Measurements from ENCODE around the gene HCN4.

The HCN4 gene

GRCh38 chr15:73345658-73346057 is 23.1 kb downstream of the HCN4 start:
- no peak for DNase-seq (ENCODE audit: low spot score)

GRCh38 chr15:73344056-73344455 is 24.7 kb downstream of the HCN4 start:
- no peak for DNase-seq (ENCODE audit: low spot score)

- no peak for DNase-seq (ENCODE audit: low spot score)
Measured at GRCh38 chr15:73341886-73342600, 26.7 kb downstream of the HCN4 start.

DNA sequence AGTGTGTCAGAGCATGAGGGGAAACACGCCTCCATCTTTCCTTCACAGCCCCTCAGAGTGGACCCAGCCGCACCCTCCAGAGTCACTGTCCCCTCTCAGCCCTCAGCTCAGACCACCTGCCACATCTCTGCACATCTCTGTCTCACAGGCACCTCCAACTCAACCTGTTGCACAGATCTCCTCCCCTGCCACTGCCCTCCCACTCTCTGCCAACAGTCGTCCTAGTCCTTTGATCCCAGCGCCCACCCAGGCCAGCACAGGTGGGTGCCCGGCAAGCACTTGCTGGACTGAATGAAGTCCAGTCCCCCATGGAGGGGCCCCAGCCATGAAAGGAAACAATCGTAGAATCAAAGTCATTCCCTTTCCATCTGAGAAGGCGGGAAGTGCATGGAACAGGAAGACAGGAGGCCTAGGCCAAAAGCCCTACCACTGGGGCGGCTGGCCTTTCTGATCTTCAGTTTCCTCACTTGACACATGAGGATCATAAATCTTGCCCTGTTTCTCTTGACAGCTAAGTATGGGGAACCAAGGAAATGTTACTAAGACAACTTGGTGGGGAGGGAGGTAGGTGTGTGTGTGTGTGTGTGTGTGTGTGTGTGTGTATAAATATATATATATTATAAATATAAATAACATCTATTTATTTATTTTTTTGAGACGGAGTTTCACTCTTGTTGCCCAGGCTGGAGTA is 28.1 kb downstream of the HCN4 start:
- DNase-seq (ENCODE audit: low spot score), result no peak

- no peak for DNase-seq (ENCODE audit: low spot score)
Measured at GRCh38 chr15:73338606-73339374, 30.0 kb downstream of the HCN4 start.

DNA sequence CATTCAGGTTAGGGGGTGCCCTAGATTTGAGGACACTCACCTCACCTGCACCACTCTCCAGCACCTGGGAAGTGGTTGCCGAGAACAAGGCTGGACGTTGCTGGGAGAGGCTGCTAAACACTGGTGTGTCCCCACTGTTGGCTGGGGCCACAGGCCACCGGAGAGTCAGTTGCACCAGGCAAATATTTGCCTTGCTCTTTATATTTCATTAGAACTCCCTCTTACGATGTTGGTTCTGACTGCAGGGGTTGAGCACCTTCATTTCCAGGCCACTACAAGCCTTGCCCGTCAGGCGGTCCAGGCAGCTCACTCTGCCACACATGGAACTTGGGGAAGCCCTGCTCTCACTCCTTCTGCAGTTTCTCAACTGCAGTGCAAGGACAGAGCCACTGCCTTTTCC is 30.7 kb downstream of the HCN4 start:
- no peak for DNase-seq (ENCODE audit: low spot score)

DNA sequence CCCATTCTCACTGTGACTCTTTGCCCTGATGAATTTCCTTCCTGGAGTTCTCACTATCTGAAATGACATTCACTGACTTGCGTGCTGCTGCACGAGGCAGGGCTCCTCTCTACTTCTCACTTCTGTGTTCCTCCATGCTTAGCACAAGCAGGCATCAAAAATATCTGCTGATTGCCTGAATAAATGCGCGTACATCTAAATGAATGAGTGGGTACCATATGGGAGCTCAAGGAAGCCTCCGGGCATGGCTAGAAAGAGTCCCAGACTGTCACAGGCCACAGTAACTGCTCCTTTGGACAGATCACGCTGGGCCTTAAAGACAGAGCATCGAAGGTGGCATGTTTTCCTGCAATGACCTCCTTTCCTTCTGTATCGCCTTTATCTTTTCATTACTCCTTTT is 31.6 kb downstream of the HCN4 start:
- no peak for DNase-seq (ENCODE audit: low spot score)

GRCh38 chr15:73336756-73337155 is 32.0 kb downstream of the HCN4 start:
- no peak for DNase-seq (ENCODE audit: low spot score)

GRCh38 chr15:73335471-73335870 is 33.3 kb downstream of the HCN4 start:
- no peak for DNase-seq (ENCODE audit: low spot score)

DNA sequence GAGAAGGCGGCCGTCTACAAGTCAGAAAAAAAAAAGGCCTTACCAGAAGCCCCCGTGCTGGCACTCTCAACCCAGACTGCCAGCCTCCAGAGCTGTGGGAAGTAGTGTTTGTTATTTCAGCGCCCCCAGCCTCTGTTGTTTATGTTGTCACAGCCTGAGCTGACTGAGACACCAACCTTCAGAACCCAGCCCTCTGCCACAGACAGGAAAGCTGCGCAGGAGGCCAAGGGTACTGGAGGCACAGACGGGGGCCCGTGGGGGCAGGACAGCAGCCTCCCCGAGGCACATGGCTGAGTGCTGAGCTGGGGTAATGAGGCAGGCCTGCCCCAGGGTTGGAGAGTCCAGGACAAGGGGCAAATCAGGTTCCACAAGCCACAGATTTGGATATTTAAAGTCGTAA is 33.7 kb downstream of the HCN4 start:
- DNase-seq (ENCODE audit: low spot score), result no peak

DNA sequence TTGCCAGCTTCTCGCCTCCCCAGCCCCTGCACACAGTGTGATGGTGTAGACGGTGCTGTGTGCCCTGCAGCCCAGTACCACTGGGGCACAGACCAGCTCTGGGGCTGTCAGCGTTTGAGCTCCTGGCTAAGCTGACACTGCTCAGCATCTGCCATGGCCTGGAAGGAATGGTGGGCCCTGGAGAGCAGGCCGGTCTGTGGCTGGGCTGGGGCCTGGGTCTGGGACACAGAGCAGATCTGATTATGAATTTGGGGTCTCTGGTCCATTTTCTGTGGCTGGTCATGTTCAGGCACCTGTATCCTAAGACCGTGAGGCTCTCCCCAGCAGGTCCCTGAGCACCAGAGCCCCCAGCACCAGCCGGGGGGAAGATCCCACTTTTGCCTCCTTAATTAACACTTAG is 34.7 kb downstream of the HCN4 start:
- DNase-seq (ENCODE audit: low spot score), result no peak

DNA sequence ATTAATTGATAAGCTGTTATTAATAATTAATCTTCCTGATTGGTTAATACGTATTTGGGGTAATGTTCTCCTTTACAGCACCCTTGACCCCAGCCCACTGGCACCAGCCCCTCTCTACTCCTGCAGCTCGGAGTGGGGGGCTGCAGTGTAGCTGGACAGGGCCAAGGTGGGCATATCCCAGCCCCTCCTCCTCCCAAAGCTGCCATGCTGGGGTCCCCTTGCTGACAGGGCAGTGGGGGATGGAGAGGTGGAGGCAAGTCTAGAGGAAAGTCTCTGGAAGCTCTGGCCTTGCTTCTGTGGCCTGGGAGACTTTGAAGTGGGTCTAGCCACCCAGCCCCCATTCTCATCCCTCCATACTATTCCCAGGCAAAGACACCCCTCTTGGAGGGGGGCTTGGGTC is 35.8 kb downstream of the HCN4 start:
- no peak for DNase-seq (ENCODE audit: low spot score)

- no peak for DNase-seq (ENCODE audit: low spot score)
Measured at GRCh38 chr15:73331991-73332925, 36.5 kb downstream of the HCN4 start.

- DNase-seq (ENCODE audit: low spot score), result no peak
Measured at GRCh38 chr15:73331501-73331900, 37.3 kb downstream of the HCN4 start.

DNA sequence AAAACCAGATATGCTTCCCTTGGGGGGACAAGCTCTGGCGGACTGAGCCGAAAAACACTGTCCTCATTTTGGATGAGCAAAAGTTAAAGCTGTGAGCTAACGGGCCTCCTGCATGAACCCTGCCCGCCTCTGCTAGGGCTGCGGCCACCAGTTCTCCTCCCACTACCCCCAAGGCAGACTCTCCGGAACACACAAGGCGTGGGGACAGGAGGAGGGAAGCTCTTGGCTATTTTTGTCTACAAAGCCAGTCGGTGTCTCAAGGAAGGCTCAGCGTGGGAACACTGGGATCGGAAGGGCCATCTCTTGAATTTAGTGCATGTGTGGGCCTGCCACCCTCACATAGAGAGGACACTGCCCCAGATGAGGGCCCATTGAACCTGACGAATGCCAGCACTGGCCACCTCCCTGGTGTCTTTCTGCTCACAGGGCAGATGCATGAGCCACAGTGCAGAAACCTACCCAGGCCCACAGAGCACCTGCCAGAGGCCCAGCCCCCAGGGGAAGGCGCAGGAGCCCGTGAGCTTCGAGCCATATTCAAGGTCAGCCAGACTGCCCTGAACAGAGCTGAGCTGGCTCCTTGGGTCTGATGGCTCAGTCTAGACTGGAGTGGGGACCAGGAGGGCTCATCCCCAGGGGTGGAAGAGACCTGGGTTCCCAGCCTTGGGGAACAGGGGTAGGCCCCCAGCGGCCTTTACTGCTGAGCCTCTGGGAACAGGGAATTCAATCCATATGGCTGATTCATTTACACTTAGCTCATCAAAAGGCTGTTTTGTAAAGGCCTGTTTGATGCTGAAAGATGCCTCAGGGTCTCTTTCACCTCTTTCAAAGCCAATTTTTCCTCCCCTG is 38.3 kb downstream of the HCN4 start:
- no peak for DNase-seq (ENCODE audit: low spot score)

DNA sequence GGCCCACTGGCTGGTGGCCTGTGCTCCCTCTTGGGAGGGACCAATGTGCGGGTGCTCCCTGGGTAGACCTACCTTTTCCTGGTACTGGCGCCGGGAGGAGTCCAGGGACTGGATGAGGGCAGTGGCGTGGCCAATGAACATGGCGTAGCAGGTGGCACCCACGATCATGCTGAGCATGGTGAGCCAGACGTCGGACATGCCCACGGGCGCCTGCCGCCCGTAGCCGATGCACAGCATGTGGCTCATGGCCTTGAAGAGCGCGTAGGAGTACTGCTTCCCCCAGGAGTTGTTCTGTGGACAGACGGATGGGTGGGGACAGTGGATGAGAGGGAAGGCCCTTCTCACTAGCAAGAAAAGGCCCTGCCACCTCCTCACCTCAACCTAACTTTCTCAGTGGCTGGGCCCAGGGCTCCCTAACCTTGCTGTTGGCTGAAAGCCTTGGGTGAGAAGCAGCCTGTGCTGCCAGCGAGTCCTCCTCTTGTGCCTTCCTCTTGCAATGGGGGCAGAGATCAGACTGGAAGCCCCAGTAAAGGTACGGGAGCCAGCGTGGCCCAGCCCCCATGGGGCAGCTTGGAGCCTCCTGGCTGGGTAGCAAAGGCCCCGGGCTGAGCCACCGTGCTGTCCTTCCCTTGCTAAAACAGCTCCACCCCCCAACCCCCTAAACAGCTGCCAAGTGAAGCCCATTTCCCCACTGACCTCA is 39.1 kb downstream of the HCN4 start:
- DNase-seq (ENCODE audit: low spot score), result no peak

DNA sequence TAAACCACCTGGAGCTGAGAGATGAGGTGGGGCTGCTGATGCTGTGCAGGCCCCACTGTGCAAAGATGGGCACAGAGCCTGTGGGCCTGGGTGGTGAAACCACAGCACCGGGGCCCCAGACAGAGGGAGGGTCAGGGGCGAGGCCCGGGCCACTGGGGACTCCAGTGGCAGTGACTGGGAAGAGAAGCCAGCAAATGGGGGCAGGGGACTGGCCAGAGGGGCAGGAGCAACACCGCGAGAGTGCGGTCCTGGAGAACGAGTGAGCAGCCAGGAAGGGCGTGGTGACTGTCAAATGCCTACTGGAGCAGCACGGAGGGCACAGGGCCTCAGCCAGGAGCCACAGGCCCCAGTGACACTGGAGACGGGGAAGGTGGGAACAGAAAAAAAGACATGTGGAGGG is 39.8 kb downstream of the HCN4 start:
- no peak for DNase-seq (ENCODE audit: low spot score)

- no peak for DNase-seq (ENCODE audit: low spot score)
Measured at GRCh38 chr15:73328149-73328820, 40.5 kb downstream of the HCN4 start.

DNA sequence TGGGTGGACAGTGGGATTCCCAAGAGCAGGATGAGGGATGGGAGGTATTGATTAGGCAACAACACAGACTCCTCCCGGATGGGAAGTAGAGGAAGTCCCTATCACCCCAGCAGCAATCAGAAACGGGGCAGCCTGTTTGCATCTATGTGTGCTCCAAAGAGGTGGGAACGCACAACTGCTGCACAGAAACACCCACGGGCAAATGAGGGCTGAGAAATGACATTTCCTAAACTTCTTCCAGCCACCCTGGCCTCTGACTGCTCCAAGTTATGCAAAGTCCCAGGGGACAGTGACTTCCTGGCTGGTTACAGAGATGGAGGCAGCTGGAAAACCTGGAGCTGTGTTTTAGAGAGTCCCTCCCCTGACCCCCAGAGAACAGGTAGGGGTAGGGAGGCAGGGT is 42.6 kb downstream of the HCN4 start:
- no peak for DNase-seq (ENCODE audit: low spot score)
